ENCODE measurements around the gene CDC6.

The CDC6 gene

DNA sequence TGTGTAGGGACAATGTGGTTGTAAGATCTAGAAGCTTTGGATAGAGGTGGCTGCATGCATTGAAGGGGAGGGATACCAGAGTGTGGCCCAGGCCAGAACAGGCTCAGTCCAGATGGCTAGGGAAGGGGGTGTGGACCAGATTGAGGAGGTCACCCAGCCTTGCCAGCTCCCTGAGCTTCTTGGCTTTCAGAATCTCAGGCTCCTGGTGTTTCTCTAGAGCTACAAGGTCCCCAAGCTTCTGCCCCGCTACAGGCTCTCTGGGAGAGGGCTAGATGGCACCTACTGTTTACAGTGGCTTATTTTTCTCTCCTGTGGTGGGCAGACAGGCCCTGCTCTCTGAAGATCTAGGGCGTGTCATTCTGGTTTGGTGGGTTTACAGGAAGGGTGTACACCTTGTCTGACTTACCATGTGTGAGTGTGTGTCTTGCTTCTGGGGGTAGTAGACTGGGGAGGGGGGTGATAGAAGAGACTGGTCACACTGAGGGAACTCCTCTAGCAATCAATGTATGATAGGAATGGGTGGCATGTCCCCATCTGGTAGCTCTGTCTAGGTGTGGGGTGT is 22.4 kb downstream of the CDC6 start:
- DNase-seq (ENCODE audit: low read depth): no peak

GRCh38 chr17:40310882-40311391 is 23.3 kb downstream of the CDC6 start:
- H3K4me3 ChIP-seq (ENCODE audit: low read depth, low read length): no peak overlapping the region
- no peak for TF ChIP-seq CTCF (conservative IDR thresholded peaks at IDR 0.05; ENCODE audit: low read depth, low read length)
- no peak for DNase-seq (ENCODE audit: low read depth)

More for the DNA sequence above, 22.4 kb downstream of the CDC6 start:
- no peak for TF ChIP-seq CTCF (conservative IDR thresholded peaks at IDR 0.05; ENCODE audit: low read depth, low read length)
- H3K4me3 ChIP-seq (ENCODE audit: low read depth, low read length): no peak overlapping the region

DNA sequence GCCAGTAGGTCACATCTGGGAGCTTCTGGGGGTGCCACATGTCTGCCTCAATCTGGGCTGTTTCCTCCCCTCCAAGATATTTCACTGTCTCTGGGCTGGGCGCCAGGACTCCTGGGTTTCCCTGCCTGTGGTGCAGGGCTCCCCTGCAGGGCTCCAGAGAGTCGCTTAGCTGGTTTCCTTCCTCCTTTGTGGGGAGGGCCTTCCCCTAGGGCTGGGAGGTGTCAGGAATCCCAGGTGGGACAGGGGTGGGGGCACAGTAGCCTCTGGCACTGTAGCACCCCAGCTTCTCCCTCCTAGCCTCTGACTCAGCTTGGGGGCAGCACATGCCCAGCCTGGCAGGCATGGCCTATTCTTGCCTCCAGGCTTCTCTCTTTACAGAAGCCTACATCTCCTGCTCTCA is 23.9 kb downstream of the CDC6 start:
- no peak overlapping the region for H3K4me3 ChIP-seq (ENCODE audit: low read depth, low read length)
- DNase-seq (ENCODE audit: low read depth): peak; percentile 57
- no peak for TF ChIP-seq CTCF (conservative IDR thresholded peaks at IDR 0.05; ENCODE audit: low read depth, low read length)

DNA sequence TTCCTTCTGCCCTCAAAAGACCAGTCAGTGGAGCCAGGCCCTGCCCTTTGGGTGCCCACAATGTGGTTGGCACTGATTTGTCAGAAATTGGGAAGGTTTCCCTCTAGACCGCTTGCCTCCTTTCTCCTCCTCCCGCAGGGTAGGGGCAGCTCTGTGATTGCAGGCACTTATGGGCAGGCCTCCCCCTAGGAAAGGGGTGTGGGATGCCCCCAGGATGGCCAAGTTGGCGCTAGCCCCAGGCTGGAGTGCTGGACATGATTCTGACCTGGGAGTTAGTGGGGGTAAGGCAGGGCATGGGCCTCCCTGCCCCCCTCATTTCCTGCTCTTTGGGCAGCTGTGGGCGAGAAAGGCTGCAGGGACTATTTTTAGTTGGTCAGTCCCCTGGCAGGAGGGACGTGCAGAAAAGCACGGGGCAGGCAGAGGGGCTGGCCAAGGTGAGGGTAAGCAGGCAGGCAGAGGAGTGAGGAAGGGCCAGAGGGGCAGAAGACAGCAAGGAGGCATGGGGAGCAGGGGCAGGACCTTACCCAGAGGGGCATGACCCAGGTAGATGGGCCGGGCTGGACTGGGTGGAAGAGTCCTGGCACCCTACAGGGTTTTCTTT is 24.6 kb downstream of the CDC6 start:
- TF ChIP-seq CTCF (conservative IDR thresholded peaks at IDR 0.05; ENCODE audit: low read depth, low read length): no peak
- H3K4me3 ChIP-seq (ENCODE audit: low read depth, low read length): no peak overlapping the region
- no peak for DNase-seq (ENCODE audit: low read depth)

DNA sequence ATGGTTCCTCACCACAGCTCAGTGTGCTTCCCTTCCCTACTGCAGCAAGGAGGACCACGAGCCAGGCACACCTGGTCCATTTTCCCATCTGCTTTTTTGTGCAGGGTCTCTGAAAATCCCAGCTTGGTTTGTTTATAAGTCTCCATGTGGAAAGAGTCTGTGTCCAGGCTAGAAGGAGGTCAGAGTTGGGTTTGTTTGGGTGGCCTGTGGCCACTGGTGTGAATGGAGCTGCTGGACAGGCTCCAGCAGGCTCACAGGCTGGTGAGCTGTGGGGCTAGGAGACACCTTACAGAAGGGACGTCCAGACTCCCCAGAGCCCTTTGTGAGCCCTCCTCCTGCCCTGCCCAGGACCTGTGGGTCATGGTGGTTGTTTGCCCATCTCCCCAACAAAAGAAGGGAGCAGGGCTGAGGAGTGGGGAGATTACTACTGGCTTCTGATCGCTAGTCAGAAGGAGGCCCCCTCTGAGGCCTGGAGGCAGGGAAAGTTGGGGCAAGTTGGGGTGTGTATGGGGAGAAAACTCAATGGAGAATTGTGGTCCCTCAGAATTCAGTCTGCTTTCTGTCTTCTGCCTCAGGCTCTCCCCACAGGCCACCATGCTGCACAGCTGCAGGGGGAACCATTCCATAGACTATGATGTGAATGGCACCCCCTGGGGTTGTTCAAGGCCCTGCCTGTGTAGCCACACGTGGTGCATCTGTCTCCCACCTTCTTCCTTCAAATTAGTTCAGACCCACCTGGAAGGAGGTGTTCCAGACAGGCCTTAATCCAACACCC is 25.4 kb downstream of the CDC6 start:
- no peak for DNase-seq (ENCODE audit: low read depth)
- TF ChIP-seq CTCF (conservative IDR thresholded peaks at IDR 0.05; ENCODE audit: low read depth, low read length): no peak

DNA sequence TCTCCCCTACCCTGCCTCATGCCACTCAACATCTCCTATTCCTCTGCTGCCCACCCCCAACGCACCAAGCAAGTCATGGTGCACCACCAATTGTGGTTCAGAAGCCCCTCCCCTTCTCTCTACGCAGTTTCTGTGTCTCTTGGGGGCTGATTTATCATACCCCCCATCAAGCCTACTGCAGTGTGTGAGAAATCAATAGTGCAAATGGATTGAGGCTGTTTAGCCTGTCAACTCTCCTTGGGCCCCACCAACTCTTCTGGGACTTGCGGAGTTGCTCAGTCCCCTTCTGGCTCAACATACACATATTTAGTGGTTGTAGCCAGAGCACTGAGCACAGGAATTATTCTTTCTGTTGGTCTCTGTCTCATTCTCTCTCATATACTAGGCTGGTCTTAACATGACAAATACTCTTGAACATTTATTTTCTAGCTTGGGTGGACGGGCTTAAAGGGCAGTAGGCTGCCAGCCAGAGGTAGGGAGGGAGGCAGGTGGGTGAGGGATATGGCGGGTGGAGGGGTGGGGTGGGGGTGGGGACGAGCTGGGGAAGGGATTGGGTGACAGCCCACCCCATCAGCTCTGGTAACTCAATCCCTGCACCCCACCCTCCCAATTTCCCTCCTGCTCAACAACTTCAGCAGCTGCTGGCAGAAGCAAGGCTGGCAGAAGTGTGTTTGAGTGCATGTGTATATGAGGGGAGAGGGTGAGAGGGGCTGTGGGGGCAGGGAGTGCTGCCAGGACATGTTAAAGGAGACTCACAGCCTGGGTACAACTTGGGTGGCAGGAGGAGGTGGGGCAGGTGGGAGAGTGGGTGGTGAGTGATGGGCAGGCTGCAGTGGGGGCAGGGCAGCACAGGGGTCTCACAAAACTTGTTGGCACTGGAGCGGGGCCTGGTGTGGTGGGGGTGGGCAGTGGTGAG is 26.2 kb downstream of the CDC6 start:
- TF ChIP-seq CTCF (conservative IDR thresholded peaks at IDR 0.05; ENCODE audit: low read depth, low read length): no peak
- DNase-seq (ENCODE audit: low read depth): no peak
- H3K4me3 ChIP-seq (ENCODE audit: low read depth, low read length): no peak overlapping the region

More for the DNA sequence above, 25.4 kb downstream of the CDC6 start:
- H3K4me3 ChIP-seq (ENCODE audit: low read depth, low read length): no peak overlapping the region

All from choroid plexus epithelial cell (primary cell).